ENCODE data around the gene CPSF4.
"Not testable (repeated sequence)": the region's sequence is repeated elsewhere in the genome, so short reads cannot be mapped to it uniquely, and the experiment has no call there.

CPSF4 gene

DNA sequence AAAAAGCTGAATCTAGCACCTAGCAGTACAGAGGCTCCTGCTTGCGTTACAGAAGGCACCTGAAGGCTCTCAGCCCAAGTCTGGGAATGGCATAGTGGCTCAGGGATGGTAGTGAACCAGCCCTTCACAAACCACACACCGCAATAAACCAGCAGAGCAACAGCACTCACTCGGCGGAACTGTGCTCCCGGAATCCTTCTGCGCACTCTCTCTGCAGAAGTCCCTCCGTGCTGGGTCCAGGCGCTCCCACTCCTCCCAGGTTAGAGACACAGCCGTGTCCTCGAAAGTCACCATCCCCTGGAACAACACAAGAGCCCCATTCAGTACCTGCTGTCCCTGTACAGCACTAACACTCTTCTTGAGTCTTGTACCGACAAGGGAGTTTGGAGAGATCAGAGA, 59.8 kb downstream of the CPSF4 start:
- peaks cover 18% of the 10 kb centered on the region for H3K36me3 ChIP-seq (ENCODE audit: control insufficient read depth, insufficient read depth, low read length)
- H3K27me3 ChIP-seq (replicated peaks; ENCODE audit: control insufficient read depth, insufficient read depth, low read length), result no peaks in the 10 kb centered on the region
- peak overlapping the region; percentile 76 for H3K4me3 ChIP-seq (replicated peaks; ENCODE audit: low read depth, low read length)
- TF ChIP-seq, protein P1, sequence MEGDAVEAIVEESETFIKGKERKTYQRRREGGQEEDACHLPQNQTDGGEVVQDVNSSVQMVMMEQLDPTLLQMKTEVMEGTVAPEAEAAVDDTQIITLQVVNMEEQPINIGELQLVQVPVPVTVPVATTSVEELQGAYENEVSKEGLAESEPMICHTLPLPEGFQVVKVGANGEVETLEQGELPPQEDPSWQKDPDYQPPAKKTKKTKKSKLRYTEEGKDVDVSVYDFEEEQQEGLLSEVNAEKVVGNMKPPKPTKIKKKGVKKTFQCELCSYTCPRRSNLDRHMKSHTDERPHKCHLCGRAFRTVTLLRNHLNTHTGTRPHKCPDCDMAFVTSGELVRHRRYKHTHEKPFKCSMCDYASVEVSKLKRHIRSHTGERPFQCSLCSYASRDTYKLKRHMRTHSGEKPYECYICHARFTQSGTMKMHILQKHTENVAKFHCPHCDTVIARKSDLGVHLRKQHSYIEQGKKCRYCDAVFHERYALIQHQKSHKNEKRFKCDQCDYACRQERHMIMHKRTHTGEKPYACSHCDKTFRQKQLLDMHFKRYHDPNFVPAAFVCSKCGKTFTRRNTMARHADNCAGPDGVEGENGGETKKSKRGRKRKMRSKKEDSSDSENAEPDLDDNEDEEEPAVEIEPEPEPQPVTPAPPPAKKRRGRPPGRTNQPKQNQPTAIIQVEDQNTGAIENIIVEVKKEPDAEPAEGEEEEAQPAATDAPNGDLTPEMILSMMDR (IDR thresholded peaks at IDR 0.05; ENCODE audit: insufficient read depth, low read length, poor library complexity, severe bottlenecking), result no peak
- no peak for DNase-seq (ENCODE audit: extremely low read depth, insufficient read length)

DNA sequence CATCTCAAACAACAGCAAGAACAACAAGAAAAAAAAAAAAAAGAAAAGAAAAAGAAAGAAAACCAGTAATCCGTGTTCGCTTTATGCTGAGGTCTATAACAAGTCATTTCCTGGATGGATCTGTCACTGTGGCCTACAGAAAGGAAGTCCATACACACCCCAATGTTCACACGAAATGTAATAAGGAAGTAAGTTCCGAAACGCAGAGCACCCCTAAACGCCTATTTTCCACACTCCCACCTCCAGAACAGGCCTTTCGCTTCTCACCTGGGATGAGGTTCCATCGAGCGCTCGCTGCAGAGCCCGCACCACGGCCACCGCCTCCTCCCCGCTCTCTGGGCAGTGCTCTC, 60.6 kb downstream of the CPSF4 start:
- Histone ChIP-seq H3K4me3 (replicated peaks; ENCODE audit: low read depth, low read length) (peak overlapping the region; percentile 76), H3K27me3 (replicated peaks; ENCODE audit: control insufficient read depth, insufficient read depth, low read length) (no peaks in the 10 kb centered on the region), H3K36me3 (ENCODE audit: control insufficient read depth, insufficient read depth, low read length) (peaks cover 10% of the 10 kb centered on the region)
- DNase-seq (ENCODE audit: extremely low read depth, insufficient read length), result no peak
- TF ChIP-seq, protein P1 (IDR thresholded peaks at IDR 0.05; ENCODE audit: insufficient read depth, low read length, poor library complexity, severe bottlenecking), result no peak

DNA sequence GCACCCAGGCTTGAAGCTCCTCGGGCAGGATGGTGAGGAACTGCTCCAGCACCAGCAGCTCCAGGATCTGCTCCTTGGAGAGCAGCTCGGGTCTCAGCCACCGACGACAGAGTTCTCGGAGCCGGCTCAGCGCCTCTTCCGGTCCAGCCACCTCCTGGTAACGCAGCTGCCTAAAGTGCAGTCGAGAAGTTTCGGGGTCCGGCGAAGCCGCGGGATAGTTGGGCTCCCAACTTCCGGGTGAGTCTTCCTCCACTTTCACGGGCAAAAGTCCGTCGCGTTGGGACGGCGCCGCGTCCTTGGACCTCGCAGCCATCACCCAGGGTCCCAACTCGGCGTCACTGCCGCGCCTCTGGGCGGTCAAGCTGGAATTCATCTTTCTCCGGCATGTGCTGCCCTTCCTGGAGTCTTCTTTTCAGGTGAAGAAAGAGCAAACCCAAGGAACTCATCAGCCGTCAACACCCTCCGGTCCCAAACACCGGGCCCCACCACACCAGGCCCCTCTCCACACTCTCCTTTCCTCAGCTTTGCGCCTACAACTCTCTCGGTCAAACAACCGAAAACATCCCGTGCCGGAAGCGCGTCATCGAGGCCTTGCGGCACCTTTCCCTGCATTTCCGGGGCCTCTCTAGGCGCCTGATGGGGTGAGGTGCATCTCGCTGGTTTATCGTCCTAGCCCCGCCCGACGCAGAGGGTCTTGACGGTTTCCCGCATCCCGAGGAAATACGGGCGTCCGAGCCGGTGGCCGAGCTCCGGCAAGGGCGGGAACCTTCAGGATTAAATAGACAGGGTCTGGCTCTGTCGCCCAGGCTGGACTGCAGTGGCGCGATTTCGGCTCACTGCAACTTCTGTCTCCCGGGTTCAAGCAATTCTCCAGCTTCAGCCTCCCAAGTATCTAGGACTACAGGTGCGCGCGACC, 61.2 kb downstream of the CPSF4 start, which contains the start of gene ZNF394:
TSS of gene ZNF394 (minus strand) at position 561 of the 916 bp plus-strand sequence. CDS start at position 373, 188 bp downstream.
- Histone ChIP-seq H3K36me3 (ENCODE audit: control insufficient read depth, insufficient read depth, low read length) (peaks cover 6% of the 10 kb centered on the region), H3K27me3 (replicated peaks; ENCODE audit: control insufficient read depth, insufficient read depth, low read length) (no peaks in the 10 kb centered on the region), H3K4me3 (replicated peaks; ENCODE audit: low read depth, low read length) (peak within 1 kb of the TSS; percentile 76)
- TF ChIP-seq, protein P1 (IDR thresholded peaks at IDR 0.05; ENCODE audit: insufficient read depth, low read length, poor library complexity, severe bottlenecking), result no peak
- peak; percentile 87 for DNase-seq (ENCODE audit: extremely low read depth, insufficient read length)

DNA sequence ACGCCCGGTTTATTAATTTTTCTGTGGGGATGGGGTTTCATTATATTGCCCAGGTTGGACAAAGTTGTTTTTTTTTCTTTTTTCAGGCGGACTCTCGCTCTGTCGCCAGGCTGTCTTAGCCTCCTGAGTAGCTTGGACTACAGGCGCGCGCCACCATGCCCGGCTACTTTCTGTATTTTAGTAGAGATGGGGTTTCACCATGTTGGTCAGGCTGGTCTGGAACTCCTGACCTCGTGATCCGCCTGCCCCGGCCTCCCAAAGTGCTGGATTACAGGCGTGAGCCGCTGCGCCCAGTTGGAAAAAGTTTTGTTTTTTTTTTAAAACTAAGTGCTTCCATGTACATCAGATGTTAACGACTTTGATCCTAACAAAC, 61.9 kb downstream of the CPSF4 start:
- H3K27me3 ChIP-seq (replicated peaks; ENCODE audit: control insufficient read depth, insufficient read depth, low read length), result no peaks in the 10 kb centered on the region
- peaks cover 5% of the 10 kb centered on the region for H3K36me3 ChIP-seq (ENCODE audit: control insufficient read depth, insufficient read depth, low read length)
- DNase-seq (ENCODE audit: extremely low read depth, insufficient read length), result no peak
- peak overlapping the region; percentile 76 for H3K4me3 ChIP-seq (replicated peaks; ENCODE audit: low read depth, low read length)
- TF ChIP-seq, protein P1 (IDR thresholded peaks at IDR 0.05; ENCODE audit: insufficient read depth, low read length, poor library complexity, severe bottlenecking), result no peak

DNA sequence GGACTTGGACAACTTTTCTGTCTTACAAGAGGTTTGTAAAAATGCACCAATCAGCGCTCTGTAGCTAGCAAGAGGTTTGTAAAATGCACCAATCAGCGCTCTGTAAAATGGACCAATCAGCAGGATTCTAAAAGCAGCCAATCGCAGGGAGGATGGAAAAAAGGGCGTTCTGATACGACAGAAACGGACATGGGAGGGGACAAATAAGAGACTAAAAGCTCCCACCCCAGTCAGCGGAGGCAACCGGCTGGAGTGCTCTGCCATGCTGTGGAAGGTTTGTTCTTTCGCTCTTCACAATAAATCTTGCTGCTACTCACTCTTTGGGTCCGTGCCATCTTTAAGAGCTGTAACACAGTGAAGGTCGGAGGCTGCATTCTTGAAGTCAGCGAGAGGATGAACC, 62.5 kb downstream of the CPSF4 start:
- not testable (repeated sequence) for H3K4me3 ChIP-seq (replicated peaks; ENCODE audit: low read depth, low read length); H3K27me3 ChIP-seq (replicated peaks; ENCODE audit: control insufficient read depth, insufficient read depth, low read length); H3K36me3 ChIP-seq (ENCODE audit: control insufficient read depth, insufficient read depth, low read length); DNase-seq (ENCODE audit: extremely low read depth, insufficient read length)

DNA sequence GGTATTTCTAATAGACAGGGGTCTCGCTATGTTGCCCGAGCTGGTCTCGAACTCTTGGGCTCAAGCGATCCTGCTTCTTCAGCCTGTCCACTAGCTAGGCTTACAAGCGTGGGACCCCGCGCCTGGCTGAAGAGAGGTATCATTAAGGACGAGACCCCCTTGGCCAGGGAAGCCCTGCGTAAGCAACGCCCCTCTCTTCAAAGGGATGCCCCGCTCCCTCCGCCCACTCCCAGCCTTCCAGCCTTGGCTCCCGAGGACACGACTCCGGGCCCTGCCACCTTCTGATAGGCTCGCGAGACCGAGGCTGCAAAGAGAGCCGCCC, 65.5 kb downstream of the CPSF4 start:
- Histone ChIP-seq H3K36me3 (ENCODE audit: control insufficient read depth, insufficient read depth, low read length) (peaks cover 1% of the 10 kb centered on the region; the same call in 1 of the 2 replicates), H3K27me3 (replicated peaks; ENCODE audit: control insufficient read depth, insufficient read depth, low read length) (no peaks in the 10 kb centered on the region), H3K4me3 (replicated peaks; ENCODE audit: low read depth, low read length) (peak overlapping the region; percentile 88)
- TF ChIP-seq, protein P1 (IDR thresholded peaks at IDR 0.05; ENCODE audit: insufficient read depth, low read length, poor library complexity, severe bottlenecking), result no peak
- no peak for DNase-seq (ENCODE audit: extremely low read depth, insufficient read length)

Data from GM06990 (cell line).